ENCODE results near the gene BTG2.

DNA sequence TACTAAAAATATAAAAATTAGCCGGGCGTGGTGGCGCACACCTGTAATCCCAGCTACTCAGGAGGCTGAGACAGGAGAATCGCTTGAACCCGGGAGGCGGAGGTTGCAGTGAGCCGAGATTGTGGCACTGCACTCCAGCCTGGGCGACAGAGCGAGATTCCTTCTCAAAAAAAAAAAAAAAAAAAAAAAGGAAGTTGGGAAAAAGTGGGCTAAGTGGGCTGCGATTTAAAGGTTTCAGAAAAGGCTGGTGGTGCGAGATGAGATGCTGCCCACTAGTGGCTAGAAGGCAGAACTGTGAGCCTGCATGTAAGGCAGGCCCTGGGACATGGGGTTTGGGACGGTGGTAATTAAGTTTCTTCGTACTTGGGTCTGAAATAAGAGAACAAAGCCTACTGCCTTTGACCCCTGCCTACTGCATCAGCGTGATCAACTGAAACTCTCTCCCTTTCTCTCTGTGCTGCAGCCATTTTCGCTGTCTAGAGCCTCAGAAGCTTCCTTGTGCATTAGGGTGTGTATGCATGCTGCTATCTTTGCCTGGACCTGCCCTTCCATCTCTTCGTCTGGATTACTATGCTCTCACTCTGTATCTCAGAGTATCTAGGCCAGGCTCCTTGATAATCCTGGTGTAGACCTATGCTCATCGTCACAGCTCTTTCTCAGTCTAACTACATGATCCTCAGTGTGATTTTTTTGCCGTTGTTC lies 33.2 kb downstream of the BTG2 start:
- TF ChIP-seq EZH2phosphoT487 (IDR thresholded peaks at IDR 0.05; ENCODE audit: insufficient read depth, low read depth): no peak
- no peak for TF ChIP-seq EZH2 (IDR thresholded peaks at IDR 0.05; ENCODE audit: insufficient read depth, poor library complexity, severe bottlenecking)
